ENCODE measurements around the gene GRM7.

GRM7 gene

DNA sequence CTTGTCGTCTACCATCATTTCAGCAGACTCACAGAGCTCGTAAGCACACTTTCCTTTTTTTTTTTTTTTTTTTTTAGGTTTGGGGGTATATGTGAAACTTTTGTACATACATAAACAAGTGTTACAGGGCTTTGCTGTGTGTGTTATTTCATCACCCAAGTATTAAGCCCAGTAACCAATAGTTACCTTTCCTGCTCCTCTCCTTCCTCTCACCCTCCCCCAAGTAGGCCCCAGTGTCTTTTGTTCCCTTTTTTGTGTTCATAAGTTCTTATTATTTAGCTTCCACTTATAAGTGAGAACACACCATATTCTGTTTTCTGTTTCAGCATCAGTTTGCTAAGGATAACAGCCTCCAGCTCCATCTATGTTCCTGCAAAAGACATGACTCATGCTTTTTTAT is 746.8 kb downstream of the GRM7 start:
- DNase-seq, result no peak

DNA sequence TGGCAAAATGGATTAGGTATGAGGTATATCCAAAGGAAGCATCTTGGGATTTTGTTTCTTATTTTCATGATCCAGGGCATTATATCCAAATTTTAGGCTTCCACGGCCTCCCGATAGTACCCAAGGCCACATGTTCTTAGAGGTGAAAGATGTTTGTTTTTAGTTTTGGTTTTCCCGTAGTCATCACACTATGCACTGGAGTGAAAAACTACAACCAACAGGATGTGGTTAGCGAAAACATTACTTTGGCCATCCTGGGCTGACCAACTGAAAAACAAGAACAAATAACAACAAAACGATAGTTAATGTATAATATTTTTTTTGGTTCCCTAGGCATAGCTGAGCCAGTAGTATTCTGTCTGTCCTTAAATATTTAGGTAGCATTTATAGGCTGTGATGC is 749.7 kb downstream of the GRM7 start:
- no peak for DNase-seq

DNA sequence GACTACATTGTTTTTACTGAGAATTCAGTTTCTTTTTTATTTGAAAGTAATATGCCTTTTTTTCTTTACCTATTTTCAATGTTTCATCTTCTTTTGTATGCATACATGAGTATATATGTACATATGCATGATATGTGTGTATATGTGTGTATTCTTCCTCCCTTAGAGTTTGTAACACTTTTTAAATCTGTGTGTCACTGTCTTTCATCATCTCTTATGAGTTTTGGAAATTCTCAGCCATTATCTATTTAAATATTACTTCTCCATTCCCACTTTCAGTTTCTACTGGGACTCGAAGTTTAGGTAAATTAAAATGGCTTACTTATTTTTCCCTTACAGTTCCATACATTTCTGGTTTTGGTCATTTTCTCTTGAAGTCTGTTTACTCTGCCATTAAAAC is 754.1 kb downstream of the GRM7 start:
- DNase-seq, result no peak

DNA sequence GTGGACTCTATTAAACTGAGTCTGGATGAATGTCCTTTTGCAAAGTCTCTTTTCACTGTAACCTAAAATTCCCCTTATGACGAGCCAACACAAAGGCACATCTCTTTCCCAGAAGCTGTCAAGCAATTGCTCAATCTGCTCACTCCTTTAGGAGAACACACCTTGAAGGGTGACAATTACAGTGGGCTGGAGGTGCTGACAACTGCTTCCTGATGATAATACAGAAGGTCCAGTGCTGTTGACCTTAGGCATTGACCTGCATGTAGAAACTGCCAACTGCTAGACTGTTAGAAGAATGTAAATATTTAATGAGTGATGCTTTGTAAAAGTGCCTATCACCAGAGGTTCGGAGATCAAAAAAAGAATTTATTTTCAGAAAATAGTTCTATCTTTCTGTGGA is 757.7 kb downstream of the GRM7 start:
- DNase-seq, result no peak

DNA sequence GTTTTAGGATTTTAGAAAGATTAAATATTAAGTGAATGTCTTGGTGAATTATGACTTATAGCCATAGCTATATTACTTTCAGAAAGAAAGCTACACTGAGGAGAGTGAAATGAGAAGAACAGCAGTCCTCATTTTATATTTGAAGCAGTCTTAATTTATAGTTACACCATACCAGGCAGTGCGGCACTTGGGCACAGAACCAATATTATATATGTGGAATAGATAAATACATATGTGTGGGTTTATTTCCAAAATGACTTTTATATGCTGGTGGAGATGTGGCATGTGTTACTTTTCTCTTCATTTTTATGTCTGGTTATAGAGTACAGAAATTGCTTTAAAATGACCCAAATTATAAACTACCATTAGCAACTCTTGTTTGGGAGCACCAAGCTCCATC is 759.5 kb downstream of the GRM7 start:
- no peak for DNase-seq

DNA sequence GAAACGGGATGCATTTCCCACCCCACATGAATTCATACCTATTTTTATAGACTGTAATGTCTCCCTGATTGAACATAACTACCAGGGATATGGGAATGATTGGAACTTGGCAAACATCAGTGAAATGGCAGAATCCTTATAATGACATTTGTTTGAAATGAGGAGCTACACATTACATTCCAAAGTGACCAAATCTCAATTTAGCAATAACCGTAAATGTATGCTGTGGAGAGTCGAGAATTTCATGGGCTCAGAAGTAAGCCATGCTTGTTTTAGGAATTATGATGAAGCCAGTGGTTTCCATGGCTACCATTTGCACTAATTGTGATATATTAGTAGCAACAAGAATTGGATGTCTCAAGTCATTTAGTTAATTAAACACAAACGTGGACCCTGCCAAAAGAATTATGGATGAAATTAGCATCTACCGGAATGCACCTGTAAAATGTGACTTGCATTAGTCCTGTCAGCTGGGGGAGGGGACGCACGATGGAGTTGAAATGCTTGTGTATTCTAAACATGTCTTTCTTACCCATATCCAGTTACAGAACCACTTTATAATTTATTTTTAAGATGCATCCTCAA is 760.2 kb downstream of the GRM7 start:
- DNase-seq, result no peak

DNA sequence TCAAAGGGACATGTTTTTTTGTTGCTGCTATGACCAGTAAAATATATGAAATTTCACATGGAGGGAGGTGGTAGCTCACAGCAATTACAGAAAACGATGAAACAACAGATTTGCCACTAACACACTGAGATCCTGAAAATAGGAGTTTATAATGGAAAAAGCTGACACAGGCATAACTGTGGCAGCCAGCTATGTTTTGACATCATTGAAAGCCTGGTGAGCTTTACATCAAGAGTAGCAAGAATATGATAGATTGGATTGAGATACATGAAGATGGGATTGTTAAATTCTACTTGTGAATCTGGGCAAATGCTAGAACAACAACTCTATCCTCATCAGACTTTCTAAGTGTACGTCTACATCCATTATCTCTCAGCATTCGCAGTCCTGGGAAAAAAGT is 760.7 kb downstream of the GRM7 start:
- no peak for DNase-seq

DNA sequence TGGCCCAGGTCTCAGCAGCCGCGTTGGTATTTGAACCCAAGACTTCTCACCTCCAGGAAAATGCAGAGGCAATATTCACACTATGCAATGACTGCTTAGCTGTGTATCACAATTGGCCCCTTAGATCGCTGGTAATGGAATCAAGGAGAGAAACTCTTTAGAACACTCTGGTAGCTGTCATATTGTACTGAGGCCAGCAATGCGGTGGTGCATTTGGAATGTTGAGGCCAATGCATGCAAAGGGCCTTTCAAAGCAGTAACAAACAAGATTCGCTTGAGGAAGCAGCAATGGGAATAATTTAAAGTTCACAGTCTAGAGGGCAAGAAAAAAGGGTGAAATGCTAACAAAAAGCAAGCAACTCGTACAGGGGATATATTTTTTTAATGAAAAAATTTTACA is 764.1 kb downstream of the GRM7 start:
- DNase-seq, result no peak

DNA sequence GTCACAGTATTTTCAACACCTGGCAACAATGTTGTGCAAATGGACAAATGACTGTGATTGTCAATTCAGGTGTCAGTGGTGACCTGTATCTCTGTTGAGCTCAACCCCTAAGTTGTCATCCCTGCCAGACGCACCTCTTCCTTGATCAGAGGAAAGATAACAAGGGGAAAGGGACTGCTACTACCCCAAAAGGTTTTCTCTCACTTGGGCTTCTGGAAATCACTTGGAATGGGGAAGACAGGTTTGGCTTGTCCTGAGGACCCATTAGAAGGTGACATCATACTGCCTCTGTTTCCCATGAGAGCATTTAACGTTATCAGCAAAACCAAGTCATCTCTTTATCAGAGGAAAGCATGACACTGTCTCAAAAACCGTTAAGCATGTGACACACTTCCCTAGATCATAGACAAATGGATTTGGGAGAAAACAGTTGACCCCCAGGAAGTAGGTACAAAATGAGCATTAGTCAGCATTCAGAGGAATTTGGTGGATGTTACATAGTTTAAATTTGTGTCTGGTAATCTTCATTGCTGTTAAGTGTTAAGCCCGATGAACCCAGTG is 769.5 kb downstream of the GRM7 start:
- no peak for DNase-seq

DNA sequence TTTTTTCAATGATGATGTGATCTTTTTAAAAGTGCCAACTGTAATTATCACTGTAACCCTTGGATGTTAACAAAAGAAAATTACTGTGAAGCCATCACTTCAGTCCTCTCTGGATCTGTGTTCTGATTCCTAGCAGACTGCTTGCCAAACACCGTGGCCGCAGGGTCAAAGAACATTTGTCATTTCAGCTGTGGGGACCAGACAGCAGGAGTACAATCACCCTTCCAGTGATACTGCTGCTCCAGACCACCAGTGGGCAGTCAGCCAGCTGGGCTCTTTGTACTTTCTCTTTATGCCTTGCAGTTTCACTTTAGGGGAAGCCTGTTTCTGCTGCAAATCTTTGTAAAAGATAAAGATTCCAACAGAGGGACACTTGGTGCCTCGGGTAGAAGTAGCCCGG is 770.0 kb downstream of the GRM7 start:
- DNase-seq, result no peak

DNA sequence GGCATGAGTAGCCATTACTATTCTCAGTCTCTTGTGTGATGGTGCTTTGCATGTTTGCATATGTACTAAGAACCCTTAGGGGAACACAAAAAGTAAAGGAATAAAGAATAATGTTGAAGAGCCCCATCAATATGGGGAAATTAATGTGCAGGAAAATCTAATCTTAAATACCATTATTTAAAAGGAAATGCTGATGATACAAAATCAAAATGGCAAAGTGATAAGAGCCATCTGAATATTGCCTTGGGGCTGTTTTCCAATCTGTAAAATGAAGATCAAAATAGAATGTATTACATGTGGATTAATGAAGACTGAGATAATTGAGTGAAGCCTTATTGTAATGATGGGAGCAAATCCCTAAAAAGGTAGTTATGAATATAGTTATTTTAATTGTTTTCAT is 771.4 kb downstream of the GRM7 start:
- DNase-seq, result no peak

DNA sequence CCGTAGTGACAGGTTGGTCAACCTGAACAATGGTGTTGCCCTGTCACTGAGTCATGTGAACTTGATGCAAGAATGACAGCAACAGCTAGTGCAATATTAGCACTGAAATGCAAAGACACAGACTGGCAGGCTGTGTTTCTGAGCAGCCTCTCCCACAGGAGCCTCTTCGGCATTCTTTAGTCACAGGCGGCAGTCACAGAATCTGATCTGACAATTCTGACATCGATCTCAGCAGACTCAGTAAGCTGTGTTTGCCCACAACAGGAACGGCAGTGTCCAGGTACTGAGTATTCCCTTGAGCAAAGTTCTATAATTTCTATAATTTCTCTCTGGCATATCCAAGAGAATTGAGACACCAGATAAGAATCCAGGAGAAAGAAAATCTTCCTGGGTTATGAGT is 776.8 kb downstream of the GRM7 start:
- DNase-seq, result no peak

DNA sequence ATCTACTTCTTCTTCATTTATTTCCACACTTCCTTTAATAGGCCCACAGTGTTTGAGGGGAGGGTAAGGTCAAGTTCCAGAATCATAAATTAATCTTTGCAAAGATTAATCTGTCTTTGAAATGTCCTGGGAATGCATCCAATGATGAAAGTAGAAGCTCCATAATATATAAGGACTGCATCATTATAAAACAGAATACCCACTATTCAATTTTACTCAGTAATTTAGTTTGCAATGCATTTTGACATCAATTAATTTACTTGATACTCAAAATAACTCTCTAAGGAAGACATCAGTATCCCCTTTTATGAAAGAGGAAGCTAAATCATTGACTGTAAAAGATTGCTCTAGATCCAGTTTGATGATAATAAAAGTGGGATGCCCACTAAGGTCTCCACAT is 777.2 kb downstream of the GRM7 start:
- DNase-seq, result no peak

DNA sequence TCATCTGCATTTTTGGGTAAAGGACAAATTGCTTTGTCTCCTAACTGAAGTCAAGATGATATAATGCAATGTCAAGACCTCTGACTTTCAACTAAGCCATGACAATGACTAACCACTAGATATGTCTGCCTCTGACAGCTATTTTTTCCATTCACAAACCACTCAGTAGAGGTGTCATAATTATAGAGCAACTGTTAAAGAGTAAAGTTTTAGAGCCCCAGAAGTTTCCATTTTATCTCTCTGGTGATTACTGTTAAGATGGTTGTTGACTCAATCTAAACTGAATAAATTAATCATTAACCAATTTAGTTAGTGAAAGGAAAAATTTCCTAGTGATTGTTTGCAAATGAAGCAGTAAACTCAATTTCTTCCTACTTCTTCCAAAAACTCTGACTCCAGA is 779.9 kb downstream of the GRM7 start:
- no peak for DNase-seq

DNA sequence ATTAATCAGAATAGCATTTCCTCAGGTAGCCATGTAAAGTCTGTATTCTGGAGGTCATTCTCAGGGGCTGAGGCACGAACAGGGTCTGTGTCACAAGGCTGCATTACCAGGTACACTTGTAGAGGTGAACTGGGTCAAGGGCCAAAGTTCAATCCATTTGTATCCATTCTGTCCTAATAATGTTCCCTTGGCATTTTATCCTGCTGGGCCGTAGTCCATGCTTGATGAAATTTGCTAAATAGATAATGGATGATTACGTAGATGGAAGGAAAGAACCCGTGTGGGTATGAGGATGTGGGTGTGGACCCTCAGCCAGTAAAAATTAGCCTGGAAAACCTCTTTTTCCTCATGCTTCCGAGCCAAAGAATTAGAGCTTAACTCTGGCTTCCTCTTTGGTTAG is 785.9 kb downstream of the GRM7 start:
- no peak for DNase-seq

DNA sequence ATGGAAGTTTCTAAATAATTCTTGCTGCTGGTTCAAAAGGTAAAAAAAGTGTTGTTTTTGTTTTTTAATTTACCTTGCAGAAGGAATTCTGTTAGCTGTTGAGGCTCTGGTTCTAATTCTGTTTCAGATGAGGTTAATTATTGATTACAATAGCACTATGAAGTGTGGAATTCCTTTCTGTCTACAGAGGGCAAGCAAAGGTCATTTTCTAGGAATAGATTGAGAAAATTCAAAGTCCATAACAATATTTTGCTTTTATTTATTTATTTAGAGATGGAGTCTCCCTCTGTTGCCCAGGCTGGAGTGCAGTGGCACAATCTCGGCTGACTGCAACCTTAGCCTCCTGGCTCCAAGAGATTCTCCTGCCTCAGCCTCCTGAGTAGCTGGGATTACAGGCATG is 789.6 kb downstream of the GRM7 start:
- no peak for DNase-seq

DNA sequence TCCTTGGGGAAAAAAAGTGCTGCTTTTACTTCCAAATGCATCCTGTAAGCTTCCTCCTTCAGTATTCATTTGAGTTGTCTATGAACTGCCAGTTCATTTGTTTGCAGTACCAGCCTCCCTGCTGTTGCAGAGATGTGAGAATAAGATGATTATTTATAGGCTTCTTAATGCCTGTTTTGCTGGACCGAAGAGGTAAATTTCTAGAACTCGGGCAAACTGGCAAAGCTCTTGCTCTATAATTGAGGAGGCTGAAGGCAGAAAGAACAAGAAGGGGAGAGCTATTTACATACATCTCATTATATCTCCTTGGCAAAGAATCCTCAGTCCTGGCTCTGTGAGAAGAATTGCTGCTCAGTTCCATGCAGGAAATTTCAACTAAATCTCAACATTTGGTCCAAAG is 790.4 kb downstream of the GRM7 start:
- no peak for DNase-seq

DNA sequence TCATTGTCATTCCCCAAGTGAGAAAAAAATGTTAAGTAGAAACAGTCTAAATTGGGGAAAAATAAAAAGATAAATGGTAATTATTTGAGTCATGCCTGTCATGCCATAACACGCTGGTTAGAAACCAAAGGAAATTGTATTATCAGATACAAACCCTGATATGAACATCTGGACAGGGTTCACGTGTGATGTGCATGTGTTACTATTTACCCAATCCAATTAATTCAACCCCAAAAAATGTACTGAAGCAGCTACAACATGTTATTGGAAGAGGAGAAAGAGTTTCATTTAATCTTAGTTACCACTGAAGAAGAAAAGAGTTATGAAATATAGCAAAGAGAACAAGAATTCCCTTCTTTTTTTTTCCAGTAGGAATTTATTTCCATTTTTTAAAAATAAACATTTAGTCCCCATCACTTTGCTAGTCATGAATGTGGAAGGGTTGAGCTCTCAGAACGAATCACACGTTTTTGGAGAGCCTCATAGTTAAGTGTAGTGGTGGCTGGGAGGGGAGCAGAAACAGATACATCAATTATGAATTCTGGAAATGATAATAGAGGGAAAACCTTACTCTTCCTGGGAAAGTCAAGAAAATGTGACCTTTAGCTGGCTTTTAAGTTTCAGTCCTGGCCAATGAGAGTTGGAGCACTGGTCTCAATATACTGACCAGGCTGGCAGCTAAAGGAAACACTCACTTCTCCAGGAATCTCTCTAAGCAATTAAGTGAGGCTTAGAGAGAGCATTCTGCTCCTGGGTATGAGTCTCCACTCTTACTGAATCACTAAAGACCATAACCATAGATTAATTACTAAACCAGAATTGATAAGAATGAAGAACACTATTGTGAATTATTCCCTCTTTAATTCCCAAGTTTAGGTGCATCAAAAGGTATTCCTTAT is 796.5 kb downstream of the GRM7 start:
- DNase-seq, result no peak

DNA sequence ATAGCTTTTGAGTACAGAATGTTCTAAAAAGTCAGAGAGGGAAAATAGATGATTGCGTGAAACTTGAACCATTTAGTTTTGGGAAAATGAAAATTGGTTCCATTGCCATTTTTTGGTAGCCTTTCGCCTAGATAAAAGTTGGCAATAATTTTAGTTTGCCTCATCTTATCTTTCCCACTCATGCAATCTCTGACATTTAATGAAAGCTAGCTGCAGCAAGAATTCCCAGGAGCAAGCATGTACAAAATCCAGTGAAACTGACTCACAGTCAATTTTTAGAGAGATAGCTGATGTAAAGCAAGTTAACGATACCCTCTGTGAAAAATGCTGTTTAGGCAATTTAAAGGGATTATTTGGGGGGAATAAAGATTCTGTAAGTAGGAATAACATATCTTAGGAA is 797.4 kb downstream of the GRM7 start:
- DNase-seq, result no peak

DNA sequence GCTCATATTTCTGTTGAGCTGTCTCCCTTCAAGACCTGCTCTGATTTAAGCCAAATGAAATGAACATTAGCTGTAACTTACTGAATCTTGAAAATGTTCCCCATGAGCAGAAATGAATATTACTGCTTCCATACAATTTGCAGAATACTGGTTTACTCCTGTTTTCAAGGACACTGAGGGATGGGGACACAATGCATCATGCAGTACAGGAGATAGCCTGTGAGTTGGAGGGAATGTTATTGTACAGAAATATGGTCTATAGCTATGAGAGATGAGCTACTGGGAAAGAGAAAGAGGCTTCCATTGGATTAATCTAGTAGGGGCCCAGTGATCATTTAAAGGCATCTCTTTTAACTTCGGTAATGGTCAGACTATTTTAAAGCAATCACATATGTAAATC is 798.2 kb downstream of the GRM7 start:
- no peak for DNase-seq

DNA sequence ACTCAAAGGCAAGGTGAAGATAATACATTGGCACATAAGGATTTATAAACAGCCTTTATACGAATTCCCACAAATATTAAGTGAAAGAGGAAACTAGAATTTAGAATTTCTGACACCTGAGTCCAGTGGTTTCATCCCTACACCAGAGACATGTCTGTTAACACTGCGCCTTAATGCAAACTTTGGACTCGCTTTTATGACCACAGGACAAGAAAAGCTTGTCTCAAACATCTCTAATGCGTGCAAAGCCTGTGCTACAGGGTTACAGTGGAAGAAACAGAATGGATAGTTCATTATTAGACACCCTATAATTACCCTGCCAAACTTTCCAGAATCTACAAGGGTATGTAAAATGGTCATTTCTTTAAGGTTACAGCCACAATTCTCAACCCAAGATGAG is 802.9 kb downstream of the GRM7 start:
- DNase-seq, result no peak

DNA sequence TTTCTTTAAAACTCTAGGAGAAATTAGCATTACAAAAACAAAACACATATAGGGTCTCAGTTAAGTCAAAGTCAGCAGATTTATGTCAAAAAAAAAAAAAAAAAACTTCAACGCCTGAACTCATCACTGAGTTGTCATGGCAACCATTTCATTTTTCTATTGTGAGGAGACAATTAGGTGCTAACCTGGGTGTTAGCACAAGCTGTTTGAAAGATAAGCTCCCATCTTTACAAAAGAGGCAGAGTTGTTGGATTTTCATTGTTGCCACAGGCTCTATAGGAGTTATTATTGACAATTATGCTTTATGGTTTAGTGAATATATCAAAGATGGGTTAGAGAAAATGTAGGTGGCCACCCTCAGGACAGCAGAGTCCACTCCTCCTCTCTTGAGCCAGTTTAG is 806.9 kb downstream of the GRM7 start:
- DNase-seq, result no peak

DNA sequence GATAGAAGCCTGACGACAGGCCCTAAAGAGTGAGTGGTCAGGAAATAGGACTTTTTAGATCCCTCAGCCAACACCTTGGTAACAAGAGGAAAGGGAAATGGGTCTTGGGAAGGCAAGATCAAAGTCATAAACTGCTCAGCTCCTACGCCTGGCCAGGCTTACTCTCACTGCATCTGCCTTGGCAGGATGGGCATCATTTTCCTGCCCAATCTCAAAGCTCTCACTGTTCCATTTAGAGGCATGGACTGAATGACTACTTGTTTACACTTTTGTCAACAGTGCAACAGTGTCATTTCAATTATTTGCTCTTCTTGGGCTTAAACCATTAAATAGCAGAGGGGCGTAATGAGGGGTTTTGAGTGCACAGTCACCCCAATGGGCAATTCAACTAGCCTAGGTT is 808.7 kb downstream of the GRM7 start:
- no peak for DNase-seq

DNA sequence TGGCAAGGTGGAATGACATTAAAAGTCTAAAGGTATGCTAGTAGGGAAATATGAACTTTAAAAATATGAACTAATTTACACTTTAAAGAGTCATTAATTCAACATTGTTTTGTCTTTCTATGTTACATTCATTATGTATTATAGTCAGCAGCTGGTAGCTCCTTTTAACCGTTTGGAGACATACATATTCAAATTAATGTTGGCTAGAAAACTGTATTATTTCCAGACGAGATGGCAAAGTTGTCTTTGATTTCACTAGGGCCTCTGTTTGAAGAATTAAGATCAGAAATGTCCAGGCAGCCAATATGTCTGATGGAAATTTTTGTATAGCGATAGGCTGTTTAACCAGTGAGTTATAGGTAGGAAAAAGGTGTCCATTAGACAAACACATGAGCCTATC is 817.6 kb downstream of the GRM7 start:
- no peak for DNase-seq

DNA sequence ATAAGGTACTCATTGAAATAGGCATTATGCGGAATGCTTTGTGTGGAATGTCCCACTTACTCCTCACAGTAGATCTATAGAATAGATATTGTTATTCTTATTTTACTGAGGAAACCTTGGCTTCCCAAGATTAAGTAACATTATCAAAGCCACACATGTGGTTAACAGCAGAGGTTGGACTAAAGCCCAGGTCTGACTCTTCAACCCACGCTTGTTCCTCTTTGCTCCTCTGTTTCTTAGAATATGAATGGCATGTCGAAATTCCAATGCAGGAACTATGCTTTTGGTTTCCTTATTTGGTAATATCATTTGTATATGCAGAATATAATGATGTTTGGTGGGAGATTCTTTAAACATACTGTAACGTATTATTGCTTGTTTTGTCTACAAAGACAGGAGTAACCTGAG is 821.9 kb downstream of the GRM7 start:
- DNase-seq, result no peak

All from NCI-H446 (cell line).